ENCODE results near the gene MXI1. TPM values are rescaled to one million over a fixed set of nuclear protein-coding genes. Genes with fewer than 3 reads are reported as not detected.

Gene MXI1
- total RNA-seq, 2 experiments from 2014 or later, result 11.7 to 22.3 TPM

DNA sequence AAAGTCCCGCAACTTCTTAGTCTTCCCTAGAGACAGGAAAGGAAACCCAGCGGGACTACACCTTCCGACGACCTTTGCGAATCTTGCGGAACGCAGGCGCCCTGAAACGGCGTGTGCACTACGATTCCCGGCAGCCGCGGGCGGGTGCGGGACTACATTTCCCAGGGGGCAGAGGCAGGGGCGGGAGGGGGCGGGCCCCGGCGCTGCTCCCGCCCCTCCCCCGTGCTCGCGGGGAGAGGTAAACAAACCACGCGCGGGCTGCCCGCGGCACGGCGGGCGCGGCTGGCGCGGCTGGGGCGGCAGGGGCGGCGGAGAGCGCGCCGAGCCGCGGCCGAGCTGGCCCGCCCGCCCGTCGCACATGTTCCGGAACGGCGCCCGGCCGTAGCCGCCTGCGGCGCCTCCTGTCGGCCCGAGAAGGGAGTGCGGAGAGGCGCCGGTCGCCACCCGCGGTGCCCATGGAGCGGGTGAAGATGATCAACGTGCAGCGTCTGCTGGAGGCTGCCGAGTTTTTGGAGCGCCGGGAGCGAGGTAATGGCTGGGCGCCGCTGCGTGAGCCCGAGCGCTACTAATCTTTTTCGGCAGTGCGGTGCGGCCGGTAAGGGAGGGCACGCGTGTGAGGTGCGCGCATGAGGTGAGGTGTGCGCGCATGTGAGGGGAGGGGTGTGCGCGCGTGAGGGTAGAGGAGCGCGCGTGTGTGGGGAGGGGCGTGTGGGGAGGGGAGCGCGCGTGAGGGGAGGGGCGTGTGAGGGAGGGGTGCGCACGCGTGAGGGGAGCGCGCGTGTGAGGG is 18.5 kb downstream of the MXI1 start:
- Histone ChIP-seq H3K9me3 (ENCODE audit: low read length) (no peaks in the 10 kb centered on the region), H4K20me1 (ENCODE audit: insufficient read depth, low read length) (no peaks in the 10 kb centered on the region), H3K4me3 (ENCODE audit: low read depth, low read length, poor library complexity, severe bottlenecking) (peak overlapping the region; percentile 79), H3K4me1 (ENCODE audit: insufficient read depth, low read length, poor library complexity, severe bottlenecking) (peaks cover 22% of the 10 kb centered on the region), H3K4me2 (ENCODE audit: low read length) (peak overlapping the region; percentile 84), H3K79me2 (ENCODE audit: insufficient read depth, low read depth, low read length) (no peaks in the 10 kb centered on the region), H3K9me2 (ENCODE audit: insufficient read depth, low read length) (no peaks in the 10 kb centered on the region), H2AFZ (ENCODE audit: low read length) (peak overlapping the region; percentile 96), H3K36me3 (ENCODE audit: insufficient read depth, low read length) (no peaks in the 10 kb centered on the region), H3K27ac (ENCODE audit: low read depth, low read length, poor library complexity, severe bottlenecking) (peak overlapping the region; percentile 72)
- peak; percentile 93 for DNase-seq (ENCODE audit: low spot score)
- BruUV-seq (replicated peaks), result no TSS peak
- POLR2A ChIA-PET, result interaction anchor here (0.6 to 7.0 kb wide), 3 partner anchors 15 to 181 kb away, joined by 3 to 53 read pairs (median 5); partner anchors contain the start of gene MXI1
- CTCF ChIA-PET (ENCODE audit: unreplicated experiment), result interaction anchor here (0.6 kb wide), 2 partner anchors 41 to 53 kb away, joined by 3 read pairs; no protein-coding TSS in a partner anchor
- intact Hi-C loops (cut with micrococcal nuclease; ENCODE audit: unreplicated experiment), result loop anchor here (1.0 to 5.0 kb wide), 5 partner anchors 17 to 314 kb away; no protein-coding TSS in a partner anchor
- no peak for TF ChIP-seq EZH2phosphoT487 (IDR thresholded peaks at IDR 0.05; ENCODE audit: borderline replicate concordance, low read depth, low read length)
- peak; percentile 55; the same call in 1 of the 2 replicates for TF ChIP-seq CTCF (conservative IDR thresholded peaks at IDR 0.05; ENCODE audit: low read length)

DNA sequence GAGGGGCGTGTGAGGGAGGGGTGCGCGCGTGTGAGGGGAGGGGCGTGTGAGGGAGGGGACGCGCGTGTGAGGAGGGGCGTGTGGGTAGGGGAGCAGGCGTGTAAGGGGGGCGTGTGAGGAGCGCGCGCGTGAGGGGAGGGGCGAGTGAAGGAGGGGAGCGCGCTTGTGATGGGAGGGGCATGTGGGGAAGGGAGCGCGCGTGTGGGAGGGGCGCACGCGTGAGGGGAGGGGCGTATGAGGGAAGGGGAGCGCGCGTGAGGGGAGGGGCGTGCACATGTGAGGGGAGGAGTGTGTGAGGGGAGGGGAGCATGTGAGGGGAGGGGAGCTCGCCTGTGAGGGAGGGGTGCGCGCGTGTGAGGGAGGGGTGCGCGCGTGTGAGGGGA is 19.1 kb downstream of the MXI1 start:
- Histone ChIP-seq H3K9me3 (ENCODE audit: low read length) (no peaks in the 10 kb centered on the region), H4K20me1 (ENCODE audit: insufficient read depth, low read length) (no peaks in the 10 kb centered on the region), H3K9me2 (ENCODE audit: insufficient read depth, low read length) (no peaks in the 10 kb centered on the region), H3K4me3 (ENCODE audit: low read depth, low read length, poor library complexity, severe bottlenecking) (peak overlapping the region; percentile 79), H3K27ac (ENCODE audit: low read depth, low read length, poor library complexity, severe bottlenecking) (peak overlapping the region; percentile 72), H3K4me1 (ENCODE audit: insufficient read depth, low read length, poor library complexity, severe bottlenecking) (peaks cover 19% of the 10 kb centered on the region), H3K79me2 (ENCODE audit: insufficient read depth, low read depth, low read length) (no peaks in the 10 kb centered on the region), H2AFZ (ENCODE audit: low read length) (0 out of 2 replicates have a peak overlapping the region, but pooled peaks have one; percentile 69), H3K36me3 (ENCODE audit: insufficient read depth, low read length) (no peaks in the 10 kb centered on the region), H3K4me2 (ENCODE audit: low read length) (peak overlapping the region; percentile 70)
- intact Hi-C loops (cut with micrococcal nuclease; ENCODE audit: unreplicated experiment), result loop anchor here (1.0 to 5.0 kb wide), 3 partner anchors 42 to 314 kb away; no protein-coding TSS in a partner anchor
- CTCF ChIA-PET (ENCODE audit: unreplicated experiment), result interaction anchor here (0.6 to 0.8 kb wide), 5 partner anchors 18 to 1953 kb away, joined by 3 to 13 read pairs (median 3); no protein-coding TSS in a partner anchor
- DNase-seq (ENCODE audit: low spot score), result peak; percentile 89
- POLR2A ChIA-PET, result interaction anchor here (0.5 to 0.8 kb wide), 4 partner anchors 14 to 973 kb away, joined by 3 to 5 read pairs (median 3); no protein-coding TSS in a partner anchor
- TF ChIP-seq CTCF (conservative IDR thresholded peaks at IDR 0.05; ENCODE audit: low read length) (no peak), EZH2phosphoT487 (IDR thresholded peaks at IDR 0.05; ENCODE audit: borderline replicate concordance, low read depth, low read length) (no peak)
- no TSS peak for BruUV-seq (replicated peaks)

Measured in OCI-LY7 (cell line).